ENCODE results near the gene PLEKHG4B.
"Not testable (repeated sequence)": the region's sequence is repeated elsewhere in the genome, so short reads cannot be mapped to it uniquely, and the experiment has no call there.

The PLEKHG4B gene

GRCh38 chr5:159448-160172 is 67.6 kb downstream of the PLEKHG4B start:
- DNase-seq = no peak

- no peak for DNase-seq
Measured at GRCh38 chr5:160173-160510, 68.2 kb downstream of the PLEKHG4B start.

- DNase-seq = no peak
Measured at GRCh38 chr5:160921-161802, 69.2 kb downstream of the PLEKHG4B start.

GRCh38 chr5:161803-162110 is 69.8 kb downstream of the PLEKHG4B start:
- no peak for DNase-seq

GRCh38 chr5:162190-162564 is 70.2 kb downstream of the PLEKHG4B start:
- no peak for DNase-seq

- DNase-seq = no peak
Measured at GRCh38 chr5:162565-163337, 70.8 kb downstream of the PLEKHG4B start.

GRCh38 chr5:163338-163620 is 71.3 kb downstream of the PLEKHG4B start:
- no peak for DNase-seq

GRCh38 chr5:163841-164240 is 71.9 kb downstream of the PLEKHG4B start:
- no peak for DNase-seq

- DNase-seq = no peak
Measured at GRCh38 chr5:164244-164643, 72.3 kb downstream of the PLEKHG4B start.

GRCh38 chr5:164783-165182 is 72.8 kb downstream of the PLEKHG4B start:
- DNase-seq = not testable (repeated sequence)

GRCh38 chr5:166441-167372 is 74.7 kb downstream of the PLEKHG4B start:
- DNase-seq = no peak

GRCh38 chr5:167511-167910 is 75.5 kb downstream of the PLEKHG4B start:
- DNase-seq = no peak

GRCh38 chr5:167982-168660 is 76.2 kb downstream of the PLEKHG4B start:
- no peak for DNase-seq

- DNase-seq = no peak
Measured at GRCh38 chr5:169071-169727, 77.2 kb downstream of the PLEKHG4B start.

- no peak for DNase-seq
Measured at GRCh38 chr5:169728-170094, 77.7 kb downstream of the PLEKHG4B start.

GRCh38 chr5:170971-171800 is 79.2 kb downstream of the PLEKHG4B start:
- no peak for DNase-seq

- no peak for DNase-seq
Measured at GRCh38 chr5:171801-172331, 79.9 kb downstream of the PLEKHG4B start.

GRCh38 chr5:172421-172820 is 80.5 kb downstream of the PLEKHG4B start:
- DNase-seq = no peak

- DNase-seq = no peak
Measured at GRCh38 chr5:172841-173251, 80.9 kb downstream of the PLEKHG4B start.
